Activated naive CD8-positive, alpha-beta T cell (primary cell): ENCODE data around the gene ITGB3.
"Not testable (repeated sequence)": the region's sequence is repeated elsewhere in the genome, so short reads cannot be mapped to it uniquely, and the experiment has no call there.

Source experiments
- H3K27ac Mint-ChIP-seq: one replicate; pipeline ENCODE4 v1.8.0; 2021; ENCODE audit warnings: mixed read lengths
- H3K27me3 Mint-ChIP-seq: one replicate; pipeline ENCODE4 v1.8.0; 2021; ENCODE audit warnings: mixed read lengths
- H3K36me3 Mint-ChIP-seq: one replicate; pipeline ENCODE4 v1.8.0; 2021; ENCODE audit warnings: mixed read lengths
- H3K4me1 Mint-ChIP-seq: one replicate; pipeline ENCODE4 v1.8.0; 2021; ENCODE audit warnings: low read depth, mixed read lengths
- H3K4me3 Mint-ChIP-seq: one replicate; pipeline ENCODE4 v1.8.0; 2021; ENCODE audit warnings: mild to moderate bottlenecking, mixed read lengths
- H3K9me3 Mint-ChIP-seq: one replicate; pipeline ENCODE4 v1.8.0; 2021; ENCODE audit warnings: low read depth, mixed read lengths

ITGB3 gene

DNA sequence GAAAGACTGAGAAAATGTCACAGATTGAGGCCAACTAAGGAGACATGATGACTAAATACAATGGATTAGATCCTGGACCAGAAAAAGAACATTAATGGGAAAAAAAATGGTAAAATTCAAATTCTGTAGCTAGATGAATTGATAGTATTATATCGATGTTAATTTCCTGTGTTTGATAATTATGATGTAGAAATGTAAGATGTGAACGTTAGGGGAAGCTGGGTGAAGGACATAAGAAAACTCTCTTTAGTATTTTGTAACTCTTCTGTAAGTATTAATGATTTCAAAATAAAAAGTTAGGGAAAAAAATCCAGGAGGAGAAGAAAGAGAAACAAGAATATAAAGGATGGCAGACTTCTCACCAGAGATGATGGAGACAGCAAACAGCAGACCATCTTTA, 2.8 kb upstream of the ITGB3 start:
- Mint-ChIP-seq H3K4me1 (peaks cover 10% of the 10 kb centered on the region), H3K4me3 (no peak overlapping the region), H3K36me3 (no peaks in the 10 kb centered on the region), H3K27me3 (peaks cover 23% of the 10 kb centered on the region), H3K27ac (no peak overlapping the region), H3K9me3 (no peaks in the 10 kb centered on the region)

DNA sequence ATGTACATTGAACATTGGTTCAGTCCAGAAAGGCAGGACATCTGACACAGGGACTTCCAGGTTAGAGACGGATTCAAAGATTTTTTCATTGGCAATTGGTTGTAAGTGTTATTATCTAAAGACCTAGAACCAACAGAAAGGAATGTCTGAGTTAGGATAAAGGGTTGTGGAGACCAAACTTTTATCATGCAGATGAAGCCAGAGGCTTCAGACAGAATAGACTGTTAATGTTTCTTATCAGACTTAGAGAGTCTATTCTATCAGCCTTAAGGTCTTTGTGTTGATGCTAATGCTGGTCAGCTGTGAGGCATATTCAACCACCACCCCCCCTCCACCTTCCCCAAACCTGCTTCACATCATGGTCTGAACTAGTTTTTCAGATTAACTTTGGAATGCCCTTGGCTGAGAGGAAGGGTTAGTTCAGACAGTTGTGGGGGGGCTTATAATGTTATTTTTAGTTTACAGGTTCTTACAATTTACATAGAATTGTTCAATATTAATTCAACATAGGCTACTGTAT, 2.1 kb upstream of the ITGB3 start:
- H3K36me3 Mint-ChIP-seq: no peaks in the 10 kb centered on the region
- H3K4me3 Mint-ChIP-seq: no peak overlapping the region
- H3K4me1 Mint-ChIP-seq: peaks cover 10% of the 10 kb centered on the region
- no peaks in the 10 kb centered on the region for H3K9me3 Mint-ChIP-seq
- peaks cover 26% of the 10 kb centered on the region for H3K27me3 Mint-ChIP-seq
- H3K27ac Mint-ChIP-seq: no peak overlapping the region

DNA sequence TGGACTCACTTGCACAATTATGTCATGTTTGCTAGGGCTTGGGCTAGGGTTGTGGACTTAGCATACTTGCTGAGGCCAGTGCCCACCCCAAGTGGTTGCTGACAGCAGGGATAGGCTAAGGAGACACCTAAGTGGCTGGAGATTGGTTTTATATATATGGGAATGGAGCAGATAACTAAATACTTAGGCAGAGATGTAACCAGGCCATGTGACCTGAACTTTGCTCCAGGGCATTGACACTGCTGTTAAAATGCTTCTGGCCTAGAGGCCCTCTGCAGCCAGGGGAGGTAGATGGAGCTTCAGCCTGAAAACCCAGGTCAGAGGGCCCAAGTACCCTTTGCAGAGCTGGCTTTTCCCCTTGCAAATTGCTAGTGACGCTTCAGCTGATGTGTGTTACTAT, 1.4 kb upstream of the ITGB3 start:
- peaks cover 10% of the 10 kb centered on the region for H3K4me1 Mint-ChIP-seq
- H3K27ac Mint-ChIP-seq: no peak overlapping the region
- H3K27me3 Mint-ChIP-seq: peaks cover 30% of the 10 kb centered on the region
- no peaks in the 10 kb centered on the region for H3K36me3 Mint-ChIP-seq
- H3K4me3 Mint-ChIP-seq: peak overlapping the region; percentile 80
- H3K9me3 Mint-ChIP-seq: no peaks in the 10 kb centered on the region

DNA sequence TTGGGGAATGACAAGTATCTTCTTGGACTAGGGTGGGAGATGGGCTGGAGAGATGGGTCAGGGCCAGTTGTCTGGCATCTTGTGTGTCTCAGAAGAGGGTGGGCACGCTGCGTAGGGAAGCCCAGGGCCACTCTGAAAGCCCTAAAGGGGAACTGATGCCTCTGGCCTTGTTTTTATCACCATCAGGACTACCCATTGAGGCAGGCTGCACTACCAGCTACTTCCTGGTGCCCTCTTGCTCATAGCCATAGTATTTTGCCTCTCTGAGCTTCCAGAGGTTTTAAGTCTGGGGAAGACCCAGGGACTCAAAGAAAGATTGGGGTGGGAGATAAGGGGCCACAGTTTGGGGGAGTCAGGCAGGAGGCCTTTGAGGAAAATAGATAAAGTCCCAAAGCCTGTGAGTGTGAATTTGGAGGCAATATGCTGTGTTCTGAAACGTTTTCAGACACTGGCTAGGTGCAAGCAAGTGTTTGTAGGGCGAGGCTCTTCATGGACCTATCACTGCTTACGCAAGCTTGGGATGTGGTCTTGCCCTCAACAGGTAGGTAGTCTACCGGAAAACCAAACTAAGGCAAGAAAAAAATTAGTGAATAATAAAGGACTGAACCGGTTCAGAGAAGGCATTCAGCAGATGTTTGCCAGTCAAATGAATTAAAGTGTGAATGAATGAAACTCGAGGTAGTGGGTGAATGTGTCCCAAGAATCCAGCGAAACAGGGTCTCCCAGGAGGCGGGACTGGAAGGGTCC, 688 bp upstream of the ITGB3 start:
- Mint-ChIP-seq H3K4me1 (peaks cover 12% of the 10 kb centered on the region), H3K27ac (no peak overlapping the region), H3K4me3 (peak overlapping the region; percentile 80), H3K36me3 (no peaks in the 10 kb centered on the region), H3K9me3 (no peaks in the 10 kb centered on the region), H3K27me3 (peaks cover 36% of the 10 kb centered on the region)

DNA sequence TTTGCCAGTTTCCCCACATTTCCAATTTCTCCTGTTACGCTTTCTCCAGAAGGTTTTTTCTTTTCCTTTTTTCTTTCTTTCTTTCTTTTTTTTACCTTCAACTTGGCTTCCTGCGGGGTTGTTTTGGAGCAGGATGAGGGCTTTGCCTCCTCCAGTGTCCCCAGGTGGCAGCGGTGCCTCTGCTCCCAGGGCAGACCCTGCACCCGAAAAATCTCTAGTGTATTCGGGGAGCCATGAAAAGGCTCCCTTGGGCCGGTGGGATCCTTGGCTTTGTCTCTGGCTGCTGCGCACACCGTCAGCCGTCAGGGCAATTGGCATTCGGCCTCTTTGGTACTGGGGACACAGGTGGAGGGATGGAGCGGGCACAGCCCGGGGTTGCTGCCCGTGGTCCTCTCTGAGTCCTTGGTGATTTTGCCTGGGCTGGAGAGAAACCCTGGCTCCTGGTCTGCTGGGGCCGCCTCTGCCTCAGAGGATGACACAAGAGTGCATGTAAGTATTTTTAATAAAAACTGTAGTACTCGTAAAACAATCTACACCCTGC, 846 bp downstream of the ITGB3 start:
- Mint-ChIP-seq H3K4me1 (peaks cover 12% of the 10 kb centered on the region), H3K4me3 (peak overlapping the region; percentile 94), H3K27ac (no peak overlapping the region), H3K9me3 (no peaks in the 10 kb centered on the region), H3K36me3 (no peaks in the 10 kb centered on the region), H3K27me3 (peaks cover 42% of the 10 kb centered on the region)

DNA sequence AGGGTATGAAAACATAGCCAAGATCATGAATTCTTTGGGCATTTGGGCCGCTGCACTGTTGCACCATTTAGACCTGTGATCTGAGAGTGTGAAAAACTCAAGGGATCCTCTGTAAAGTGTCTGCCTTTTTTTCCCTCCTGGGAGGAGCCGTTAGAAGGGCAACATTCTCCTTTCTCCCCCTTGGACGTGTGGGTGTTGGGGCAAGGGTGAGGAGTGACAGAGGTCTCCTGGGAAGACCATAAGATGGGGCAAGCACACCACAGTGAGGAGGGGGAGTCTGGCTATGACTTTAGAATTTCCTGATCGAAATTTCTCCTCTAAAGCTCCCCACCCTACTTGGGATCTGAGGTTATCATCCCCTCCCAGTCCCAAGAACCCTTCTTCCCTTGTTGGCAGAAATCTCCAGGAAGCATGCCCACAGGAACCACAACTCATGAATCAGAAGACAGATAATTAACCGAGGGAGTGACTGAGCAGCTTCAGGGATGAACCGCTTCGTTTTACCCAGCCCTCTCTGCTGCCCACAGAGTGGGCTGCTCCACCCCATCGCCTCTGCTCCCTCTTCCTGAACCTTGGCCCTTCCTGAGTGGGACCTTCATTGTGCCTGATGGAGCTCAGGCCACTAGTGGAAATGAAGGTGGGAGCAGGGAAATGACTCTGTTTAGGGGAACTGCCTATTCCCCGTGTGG, 4.2 kb downstream of the ITGB3 start:
- Mint-ChIP-seq H3K36me3 (no peaks in the 10 kb centered on the region), H3K4me1 (peaks cover 11% of the 10 kb centered on the region), H3K4me3 (no peak overlapping the region), H3K27ac (no peak overlapping the region), H3K9me3 (no peaks in the 10 kb centered on the region), H3K27me3 (peaks cover 36% of the 10 kb centered on the region)

DNA sequence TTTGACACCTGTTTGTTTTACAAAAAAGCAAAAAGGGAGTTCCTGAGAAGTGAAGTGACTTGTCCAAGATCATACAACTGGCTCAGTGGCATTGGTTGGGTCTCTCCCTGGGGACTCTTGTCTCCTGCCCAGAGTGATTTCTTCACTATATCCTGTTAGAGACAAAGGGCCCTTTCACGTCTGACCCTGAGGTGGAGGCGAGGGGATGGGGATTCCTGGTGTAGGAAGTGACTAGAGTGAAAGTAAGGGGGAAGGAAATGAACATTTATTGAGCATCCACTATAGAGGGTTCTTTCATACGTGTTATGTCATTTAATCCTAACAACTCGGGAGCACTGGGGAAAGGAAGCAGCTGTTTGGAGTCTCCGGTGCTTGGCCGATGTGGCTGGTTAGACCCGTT, 9.0 kb downstream of the ITGB3 start:
- Mint-ChIP-seq H3K27me3 (peaks cover 17% of the 10 kb centered on the region), H3K27ac (no peak overlapping the region), H3K36me3 (no peaks in the 10 kb centered on the region), H3K4me3 (no peak overlapping the region), H3K9me3 (no peaks in the 10 kb centered on the region), H3K4me1 (peaks cover 1% of the 10 kb centered on the region)

DNA sequence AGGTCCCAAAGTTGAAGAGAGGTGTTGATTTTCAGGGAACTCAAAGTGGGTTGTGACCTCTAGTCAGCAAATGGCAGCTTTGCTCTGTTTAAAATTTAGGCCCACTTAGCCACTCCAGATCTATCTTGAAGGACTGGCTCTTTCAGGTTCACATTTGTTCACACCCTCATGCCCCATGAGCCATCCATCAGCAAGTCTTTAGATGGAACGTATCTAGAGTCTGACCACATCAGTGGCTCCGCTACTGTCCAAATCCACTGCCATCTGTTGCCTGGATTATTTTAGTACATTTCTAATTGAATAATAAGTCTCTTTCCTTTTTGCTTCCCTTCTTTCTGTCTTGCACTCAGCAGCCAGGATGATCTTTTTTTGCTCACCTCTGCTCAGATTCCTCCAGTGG, 10.5 kb downstream of the ITGB3 start:
- no peaks in the 10 kb centered on the region for H3K9me3 Mint-ChIP-seq
- peaks cover 10% of the 10 kb centered on the region for H3K27me3 Mint-ChIP-seq
- no peaks in the 10 kb centered on the region for H3K36me3 Mint-ChIP-seq
- H3K4me1 Mint-ChIP-seq: no peaks in the 10 kb centered on the region
- no peak overlapping the region for H3K4me3 Mint-ChIP-seq
- H3K27ac Mint-ChIP-seq: no peak overlapping the region

DNA sequence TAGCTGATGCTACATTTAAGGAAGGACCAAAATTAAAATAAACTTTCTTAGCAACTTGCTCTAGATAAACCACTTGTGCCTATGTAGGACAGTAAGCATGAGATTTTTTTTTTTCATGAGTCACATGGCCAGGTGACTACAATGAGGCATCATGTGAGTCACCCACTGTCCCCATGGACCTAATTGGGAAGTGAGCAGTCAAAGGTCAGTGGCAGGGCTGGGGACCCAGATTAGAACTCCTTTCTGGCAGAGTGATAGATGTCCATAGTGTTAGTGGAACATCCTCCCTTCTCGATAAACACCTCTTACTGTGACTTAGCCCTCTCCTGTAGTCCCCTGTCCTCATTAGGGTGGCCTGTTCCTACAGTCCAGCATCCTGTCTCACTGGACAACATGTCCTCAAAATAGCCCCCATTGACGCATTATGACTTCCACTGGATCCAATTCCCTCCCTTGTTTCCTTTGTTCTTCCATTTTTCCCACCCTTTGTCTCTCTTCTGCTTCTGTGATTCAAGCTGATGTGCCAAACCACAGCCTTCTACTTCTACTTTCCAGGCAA, 12.4 kb downstream of the ITGB3 start:
- Mint-ChIP-seq H3K9me3 (no peaks in the 10 kb centered on the region), H3K36me3 (peaks cover 4% of the 10 kb centered on the region), H3K27me3 (peaks cover 6% of the 10 kb centered on the region), H3K4me1 (no peaks in the 10 kb centered on the region), H3K4me3 (no peak overlapping the region), H3K27ac (no peak overlapping the region)

DNA sequence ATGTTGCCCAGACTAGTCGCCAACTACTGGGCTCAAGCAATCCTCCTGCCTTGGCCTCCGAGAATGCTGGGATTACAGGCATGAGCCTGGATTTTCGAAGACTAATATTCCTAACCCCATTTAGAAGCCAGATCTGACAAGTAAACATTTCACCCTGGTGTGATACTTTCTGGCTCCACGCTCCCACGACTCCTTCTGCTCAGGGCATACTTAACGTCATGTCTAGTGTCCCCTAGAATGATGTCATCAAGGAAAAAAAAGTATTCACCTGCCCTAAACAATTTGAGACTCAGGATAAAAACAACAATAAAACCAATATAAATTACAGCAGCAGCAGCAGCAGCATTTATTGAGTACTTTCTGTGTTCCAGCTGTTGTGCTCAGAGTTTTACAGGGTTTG, 13.2 kb downstream of the ITGB3 start:
- no peaks in the 10 kb centered on the region for H3K9me3 Mint-ChIP-seq
- peaks cover 6% of the 10 kb centered on the region for H3K27me3 Mint-ChIP-seq
- peaks cover 4% of the 10 kb centered on the region for H3K36me3 Mint-ChIP-seq
- no peak overlapping the region for H3K4me3 Mint-ChIP-seq
- H3K27ac Mint-ChIP-seq: no peak overlapping the region
- H3K4me1 Mint-ChIP-seq: no peaks in the 10 kb centered on the region

DNA sequence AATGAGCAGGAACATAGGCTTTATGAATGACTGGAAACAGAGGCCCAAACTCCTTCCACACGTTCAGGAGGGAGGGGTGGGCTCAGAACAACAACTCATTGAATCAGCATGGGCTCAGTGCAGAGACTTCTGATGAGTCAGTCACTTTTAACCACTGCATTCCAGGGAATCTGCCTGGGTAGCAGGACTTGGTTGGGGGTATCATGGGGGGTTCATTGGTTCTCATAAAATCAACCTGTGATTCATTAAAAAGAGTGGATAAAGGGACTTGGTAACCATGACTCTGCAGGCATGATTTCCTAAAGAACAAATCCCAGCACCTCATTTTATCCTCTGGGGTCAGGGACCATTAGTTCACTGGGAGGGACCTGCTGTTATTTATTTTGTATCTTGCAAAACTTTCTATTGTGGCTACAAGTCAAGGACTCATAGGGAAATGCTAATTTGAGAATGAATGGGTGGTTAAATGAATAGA, 13.8 kb downstream of the ITGB3 start:
- Mint-ChIP-seq H3K36me3 (peaks cover 4% of the 10 kb centered on the region), H3K9me3 (no peaks in the 10 kb centered on the region), H3K27me3 (peaks cover 6% of the 10 kb centered on the region), H3K27ac (no peak overlapping the region), H3K4me3 (no peak overlapping the region), H3K4me1 (no peaks in the 10 kb centered on the region)

DNA sequence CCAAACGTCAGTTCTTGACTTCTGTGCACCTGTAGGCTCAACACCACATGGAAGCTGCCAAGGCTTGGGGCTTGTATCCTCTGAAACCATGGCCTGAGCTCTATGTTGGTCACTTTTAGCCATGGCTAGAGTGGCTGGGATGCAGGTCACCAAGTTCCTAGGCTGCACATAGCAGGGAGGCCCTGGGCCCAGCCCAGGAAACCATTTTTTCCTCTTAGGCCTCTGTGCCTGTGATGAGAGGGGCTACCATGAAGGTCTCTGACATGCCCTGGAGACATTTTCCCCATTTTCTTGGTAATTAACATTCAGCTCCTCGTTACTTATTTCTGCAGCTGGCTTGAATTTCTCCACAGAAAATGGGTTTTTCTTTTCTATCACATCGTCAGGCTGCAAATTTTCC, 15.3 kb downstream of the ITGB3 start:
- not testable (repeated sequence) for H3K27me3 Mint-ChIP-seq, H3K27ac Mint-ChIP-seq, H3K4me3 Mint-ChIP-seq, H3K4me1 Mint-ChIP-seq, H3K36me3 Mint-ChIP-seq, H3K9me3 Mint-ChIP-seq

DNA sequence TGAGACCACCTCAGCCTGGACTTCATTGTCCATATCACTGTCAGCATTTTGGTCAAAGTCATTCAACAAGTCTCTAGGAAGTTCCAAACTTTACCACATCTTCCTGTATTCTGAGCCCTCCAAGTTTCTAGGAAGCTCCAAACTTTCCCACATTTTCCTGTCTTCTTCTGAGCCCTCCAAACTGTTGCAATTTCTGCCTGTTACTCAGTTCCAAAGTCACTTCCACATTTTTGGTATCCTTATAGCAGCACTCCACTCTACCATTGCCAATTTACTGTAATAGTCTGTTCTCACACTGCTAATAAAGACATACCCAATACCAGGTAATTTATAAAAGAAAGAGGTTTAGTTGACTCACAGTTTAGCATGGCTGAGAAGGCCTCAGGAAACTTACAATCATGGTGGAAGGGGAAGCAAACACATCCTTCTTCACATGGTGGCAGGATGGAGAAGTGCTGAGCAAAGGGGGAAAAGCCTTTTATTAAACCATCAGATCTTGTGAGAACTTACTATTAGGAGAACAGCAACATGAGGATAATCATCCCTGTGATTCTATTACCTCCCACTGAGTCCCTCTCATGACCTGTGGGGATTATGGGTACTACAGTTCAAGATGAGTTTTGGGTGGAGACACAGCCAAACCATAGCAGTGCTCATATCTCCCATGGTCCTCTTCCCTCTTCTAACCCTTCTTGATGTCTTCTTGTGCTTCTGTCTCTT, 16.1 kb downstream of the ITGB3 start:
- H3K4me1 Mint-ChIP-seq, H3K27me3 Mint-ChIP-seq, H3K9me3 Mint-ChIP-seq, H3K4me3 Mint-ChIP-seq, H3K36me3 Mint-ChIP-seq, H3K27ac Mint-ChIP-seq: not testable (repeated sequence)

DNA sequence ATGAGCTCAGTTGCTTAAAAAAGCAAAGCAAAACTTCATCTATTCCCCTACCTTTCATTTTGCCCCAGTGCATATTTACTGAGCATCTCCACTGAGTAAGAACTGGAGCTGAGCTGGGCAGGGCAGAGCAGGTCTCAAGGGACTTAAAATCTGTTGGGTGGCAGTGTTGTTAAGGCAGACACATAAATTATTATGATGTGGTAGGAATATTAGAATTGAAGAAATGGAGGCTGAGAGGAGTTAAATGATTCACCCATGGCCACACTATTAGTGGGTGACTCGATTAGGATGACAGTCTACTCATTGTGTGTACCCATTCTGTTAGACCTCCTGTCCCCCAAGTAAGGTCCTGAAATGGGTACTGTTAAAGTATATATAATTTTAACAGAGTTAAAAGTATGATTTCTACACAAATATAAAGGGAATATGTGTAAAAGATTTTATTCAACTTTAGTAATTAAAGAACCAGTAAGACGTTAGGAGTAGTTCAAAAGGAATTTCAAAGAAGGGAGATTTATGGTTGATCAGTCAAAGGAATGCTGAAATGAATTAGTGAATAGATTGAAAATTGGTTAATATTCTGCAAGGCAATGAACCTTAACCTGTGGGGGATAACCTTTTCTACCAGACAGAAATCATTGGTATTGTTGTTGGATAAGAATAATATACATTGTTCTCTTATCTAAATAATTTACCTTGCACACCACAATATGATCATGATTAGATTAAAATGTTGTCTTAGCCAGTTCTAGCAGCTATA, 17.5 kb downstream of the ITGB3 start:
- no peaks in the 10 kb centered on the region for H3K4me1 Mint-ChIP-seq
- peaks cover 4% of the 10 kb centered on the region for H3K36me3 Mint-ChIP-seq
- H3K4me3 Mint-ChIP-seq: no peak overlapping the region
- H3K27me3 Mint-ChIP-seq: peaks cover 4% of the 10 kb centered on the region
- no peaks in the 10 kb centered on the region for H3K9me3 Mint-ChIP-seq
- no peak overlapping the region for H3K27ac Mint-ChIP-seq
